A549 (cell line): ENCODE measurements around the gene TTC17. TPM values are rescaled to one million over a fixed set of nuclear protein-coding genes. Genes with fewer than 3 reads are reported as not detected.

Experiments
- ATAC-seq, 2 experiments: fragments of 200-7000 bp in 1 of 2; fragments of >200 bp in 1 of 2; cut with Nextera tagmentation in 1 of 2; cut with Tn5 transposase in 1 of 2; 3 replicates each; pipeline versions ENCODE4 v1.8.0 to v1.9.1; 2018 to 2020; ENCODE audit warnings: mild to moderate bottlenecking in 1 of 2, moderate library complexity in 1 of 2
- CTCF ChIA-PET: fragments of 300-600 bp; sonication (Branson Sonifier 250); formaldehyde crosslinking; extraction: SDS; loops from one replicate; lab custom pipeline; 2021; ENCODE audit warnings: antibody characterized with exemption, inconsistent platforms; lab: Yijun Ruan, JAX
- POLR2A ChIA-PET: fragments of 350-600 bp; formaldehyde crosslinking; extraction: SDS; loops from one replicate; lab custom pipeline; 2021; ENCODE audit warnings: antibody characterized with exemption, inconsistent platforms; lab: Yijun Ruan, JAX
- DNase-seq, 2 experiments: peaks; one replicate each; pipeline versions ENCODE4 v3.0.0 to v3.0.0-alpha.2; 2011 to 2016; ENCODE audit warnings: low read depth in 1 of 2, low spot score in 1 of 2
- FAIRE-seq: peaks from 2 replicates; lab custom pipeline; 2011; peaks lifted over from hg19 to GRCh38; lab: Jason Lieb, UNC
- H3K27ac ChIP-seq, 2 experiments: fragments of >200 bp; sonication (Bioruptor Twin); formaldehyde crosslinking; 3 replicates each; pipeline ENCODE4 v1.5.1; 2016 to 2017
- H3K4me1 ChIP-seq: fragments of >200 bp; sonication (Bioruptor Twin); formaldehyde crosslinking; 3 replicates; pipeline ENCODE4 v1.6.1; 2016
- H3K4me2 ChIP-seq: fragments of >200 bp; sonication (Bioruptor Twin); formaldehyde crosslinking; 3 replicates; pipeline ENCODE4 v1.6.1; 2016
- H3K4me3 ChIP-seq: fragments of >200 bp; sonication (Bioruptor Twin); formaldehyde crosslinking; 3 replicates; pipeline ENCODE4 v1.5.1; 2016
- H3K9me3 ChIP-seq: fragments of >200 bp; sonication (Bioruptor Twin); formaldehyde crosslinking; 3 replicates; pipeline ENCODE4 v1.6.1; 2016
- ATOH8 ChIP-seq: fragments of 250-450 bp; sonication (Bioruptor Pico); IDR thresholded peaks from 2 replicates; pipeline ENCODE4 v1.5.0; 2020; ENCODE audit warnings: low read depth, mild to moderate bottlenecking, moderate library complexity
- CBX2 ChIP-seq: fragments of 200-600 bp; sonication (generic); IDR thresholded peaks from 2 replicates; pipeline ENCODE4 v1.6.1; 2016; ENCODE audit warnings: low read depth, mild to moderate bottlenecking, borderline replicate concordance
- CBX8 ChIP-seq: fragments of 200-600 bp; sonication (generic); IDR thresholded peaks from 2 replicates; pipeline ENCODE4 v1.6.1; 2016
- CEBPB ChIP-seq, 2 experiments: fragments of >200 bp in 1 of 2; sonication (Bioruptor Twin) in 1 of 2; formaldehyde crosslinking in 1 of 2; IDR thresholded peaks; 2 replicates each; pipeline ENCODE4 v1.6.1; 2012 to 2016
- CHD2 ChIP-seq: fragments of 150-350 bp; IDR thresholded peaks from 2 replicates; pipeline ENCODE4 v1.6.1; 2014; ENCODE audit warnings: low read length; ENCODE audit not compliant: partially characterized antibody
- CHD4 ChIP-seq: fragments of 200-600 bp; sonication (generic); IDR thresholded peaks from 2 replicates; pipeline ENCODE4 v1.6.1; 2016; ENCODE audit warnings: antibody characterized with exemption, mild to moderate bottlenecking, borderline replicate concordance
- E2F6 ChIP-seq: IDR thresholded peaks from 2 replicates; pipeline ENCODE4 v1.6.1; 2012; ENCODE audit warnings: low read depth, borderline replicate concordance
- EHMT2 ChIP-seq: fragments of 200-600 bp; sonication (generic); IDR thresholded peaks from 2 replicates; pipeline ENCODE4 v1.6.1; 2016; ENCODE audit warnings: antibody characterized with exemption, low read depth, mild to moderate bottlenecking, moderate library complexity
- EP300 ChIP-seq, 2 experiments: fragments of >200 bp; sonication (Bioruptor Twin); formaldehyde crosslinking; IDR thresholded peaks; 2 replicates in 1 of 2; 3 replicates in 1 of 2; pipeline ENCODE4 v1.6.1; 2016 to 2017
- ESRRA ChIP-seq: fragments of 150-350 bp; IDR thresholded peaks from 2 replicates; pipeline ENCODE4 v1.6.1; 2014; ENCODE audit warnings: mild to moderate bottlenecking, low read length, borderline replicate concordance
- GATA3 ChIP-seq: IDR thresholded peaks from 2 replicates; pipeline ENCODE4 v1.6.1; 2012; ENCODE audit warnings: borderline replicate concordance
- HEYL ChIP-seq: fragments of 250-450 bp; sonication (Bioruptor Pico); IDR thresholded peaks from 2 replicates; pipeline ENCODE4 v1.8.0; 2021; ENCODE audit warnings: mild to moderate bottlenecking, moderate library complexity
- HMGXB4 ChIP-seq: fragments of 250-450 bp; sonication (Bioruptor Pico); IDR thresholded peaks from 2 replicates; pipeline ENCODE4 v1.5.0; 2021; ENCODE audit warnings: mild to moderate bottlenecking, moderate library complexity, borderline replicate concordance
- HOXA7 ChIP-seq: fragments of 250-450 bp; sonication (Bioruptor Pico); IDR thresholded peaks from 2 replicates; pipeline ENCODE4 v1.5.0; 2020; ENCODE audit warnings: mild to moderate bottlenecking, moderate library complexity
- HOXB13 ChIP-seq: fragments of 250-450 bp; sonication (Bioruptor Pico); IDR thresholded peaks from 2 replicates; pipeline ENCODE4 v1.5.0; 2020; ENCODE audit warnings: low read depth, mild to moderate bottlenecking, moderate library complexity
- HOXB5 ChIP-seq: fragments of 250-450 bp; sonication (Bioruptor Pico); IDR thresholded peaks from 2 replicates; pipeline ENCODE4 v1.5.0; 2020; ENCODE audit warnings: mild to moderate bottlenecking, moderate library complexity
- JUN ChIP-seq, 2 experiments: fragments of >200 bp; sonication (Bioruptor Twin); formaldehyde crosslinking; IDR thresholded peaks; 2 replicates in 1 of 2; 3 replicates in 1 of 2; pipeline ENCODE4 v1.6.1; 2016 to 2017
- JUNB ChIP-seq: fragments of >200 bp; sonication (Bioruptor Twin); formaldehyde crosslinking; IDR thresholded peaks from 2 replicates; pipeline ENCODE4 v1.6.1; 2016
- NFE2L2 ChIP-seq: fragments of 150-350 bp; conservative IDR thresholded peaks from 2 replicates; pipeline ENCODE4 v1.6.1; 2014; ENCODE audit warnings: low read length
- PBX3 ChIP-seq: IDR thresholded peaks from 2 replicates; pipeline ENCODE4 v1.6.1; 2012
- PHF8 ChIP-seq: fragments of 200-600 bp; sonication (generic); IDR thresholded peaks from 2 replicates; pipeline ENCODE4 v1.6.1; 2016; ENCODE audit warnings: low read depth, mild to moderate bottlenecking, antibody characterized with exemption, moderate library complexity, borderline replicate concordance
- POLR2A ChIP-seq: IDR thresholded peaks from 2 replicates; pipeline ENCODE4 v1.6.1; 2012; ENCODE audit warnings: mild to moderate bottlenecking, low read length
- POLR2AphosphoS2 ChIP-seq: conservative IDR thresholded peaks from 2 replicates; pipeline ENCODE4 v1.6.1; 2012; ENCODE audit warnings: low read length, improper control_type of control experiment, inconsistent platforms
- RAD21 ChIP-seq, 2 experiments: fragments of >200 bp in 1 of 2; sonication (Bioruptor Twin) in 1 of 2; formaldehyde crosslinking in 1 of 2; IDR thresholded peaks in 1 of 2; conservative IDR thresholded peaks in 1 of 2; 2 replicates in 1 of 2; 3 replicates in 1 of 2; pipeline ENCODE4 v1.6.1; 2012 to 2018; ENCODE audit warnings: inconsistent platforms in 1 of 2
- RARB ChIP-seq: fragments of 250-450 bp; sonication (Bioruptor Pico); IDR thresholded peaks from 2 replicates; pipeline ENCODE4 v1.8.0; 2021; ENCODE audit warnings: mild to moderate bottlenecking, moderate library complexity
- SMC3 ChIP-seq: fragments of >200 bp; sonication (Bioruptor Twin); formaldehyde crosslinking; IDR thresholded peaks from 3 replicates; pipeline ENCODE4 v1.6.1; 2018; ENCODE audit warnings: inconsistent platforms
- TFCP2L1 ChIP-seq: fragments of 250-450 bp; sonication (Bioruptor Pico); IDR thresholded peaks from 2 replicates; pipeline ENCODE4 v1.5.0; 2021; ENCODE audit warnings: mild to moderate bottlenecking
- TP53 ChIP-seq: fragments of 250-450 bp; sonication (Bioruptor Pico); IDR thresholded peaks from 2 replicates; pipeline ENCODE4 v1.5.0; 2021; ENCODE audit warnings: mild to moderate bottlenecking, moderate library complexity
- ZC3H11A ChIP-seq: fragments of 450-650 bp; IDR thresholded peaks from 2 replicates; pipeline ENCODE4 v1.6.1; 2014; ENCODE audit warnings: antibody characterized with exemption, mild to moderate bottlenecking
- WGBS: methylation state at CpG from one replicate; pipeline ENCODE4 v1.1.6; 2017; ENCODE audit errors: missing lambda C conversion rate; 5-methylcytosine and 5-hydroxymethylcytosine counted together
- polyA plus RNA-seq, 4 experiments: library from polyadenylated mRNA; depleted of rRNA in 3 of 4; stranded (reverse); fragments of >200 nt; fragmentation: RNase III in 1 of 4; extraction: RNeasy Plus Mini Kit Qiagen cat#74134 plus additional on column Dnase treatment in 1 of 4; gene quantifications; 2 replicates in 3 of 4; 3 replicates in 1 of 4; pipeline ENCODE4 v1.2.3, GENCODE V29; 2011 to 2017

Gene TTC17
- polyA plus RNA-seq, 2 of the 4 experiments (the other 2 are of a cell fraction) = 28.9 to 89.4 TPM

GRCh38 chr11:43397251-43397650 is 38.5 kb downstream of the TTC17 start:
- FAIRE-seq = no peak
- TF ChIP-seq TFCP2L1 (CRISPR knock-in tag) (no peak), HEYL (CRISPR knock-in tag) (no peak), JUNB (no peak), CHD4 (no peak), PBX3 (no peak), E2F6 (no peak), TP53 (CRISPR knock-in tag) (no peak), ESRRA (no peak), HOXB13 (CRISPR knock-in tag) (no peak), CBX2 (no peak), RAD21 (conservative IDR thresholded peaks at IDR 0.05 in 1 of 2, IDR thresholded peaks at IDR 0.05 in 1 of 2) (no peak), POLR2AphosphoS2 (no peak)
- CTCF ChIA-PET = interaction anchor here (0.6 kb wide), 2 partner anchors 409 to 589 kb away, joined by 3 to 4 read pairs; no protein-coding TSS in a partner anchor

GRCh38 chr11:43399983-43400630 is 41.4 kb downstream of the TTC17 start:
- Histone ChIP-seq H3K27ac (no peak overlapping the region), H3K9me3 (no peaks in the 10 kb centered on the region), H3K4me1 (no peaks in the 10 kb centered on the region), H3K4me3 (no peak overlapping the region), H3K4me2 (no peak overlapping the region)
- DNase-seq (no peak), FAIRE-seq (no peak), ATAC-seq (no peak)
- WGBS = 92% methylated on average over 2 of the region's 2 CpGs
- ChIA-PET POLR2A (no interaction called here), CTCF (interaction anchor here (1.2 to 1.3 kb wide), 2 partner anchors 16 to 19 kb away, joined by 3 to 5 read pairs; no protein-coding TSS in a partner anchor)
- TF ChIP-seq ATOH8 (CRISPR knock-in tag) (no peak), CHD2 (no peak), ZC3H11A (no peak), GATA3 (no peak), HMGXB4 (CRISPR knock-in tag) (no peak), PHF8 (no peak), HOXB5 (CRISPR knock-in tag) (no peak), CBX8 (no peak), SMC3 (no peak), RARB (no peak), NFE2L2 (no peak), EP300 (IDR thresholded peaks at IDR 0.05) (no peak), HOXA7 (no peak), CEBPB (IDR thresholded peaks at IDR 0.05) (no peak), POLR2AphosphoS2 (no peak), POLR2A (no peak), TP53 (CRISPR knock-in tag) (no peak), JUN (IDR thresholded peaks at IDR 0.05) (no peak), EHMT2 (no peak)

More at GRCh38 chr11:43397251-43397650, 38.5 kb downstream of the TTC17 start:
- DNase-seq (no peak), ATAC-seq (no peak)
- Histone ChIP-seq H3K4me1 (no peaks in the 10 kb centered on the region; the same call in 2 of the 3 replicates), H3K27ac (no peak overlapping the region), H3K9me3 (no peaks in the 10 kb centered on the region), H3K4me3 (no peak overlapping the region), H3K4me2 (no peak overlapping the region)
- POLR2A ChIA-PET = interaction anchor here (0.7 kb wide), 1 partner anchor 38 kb away, joined by 5 read pairs; the partner anchor contains the start of gene TTC17
- 92% methylated on average over 3 of the region's 3 CpGs for WGBS
